OCI-LY7 (cell line): ENCODE measurements around the gene ACAP3. TPM values are rescaled to one million over a fixed set of nuclear protein-coding genes. Genes with fewer than 3 reads are reported as not detected.

Experiments
- BruUV-seq: library from RNA; stranded (reverse); fragments of 400-500 nt; replicated peaks from 2 replicates; lab custom pipeline; 2021; lab: Mats Ljungman, UMichigan
- CTCF ChIA-PET: fragments of 300-600 bp; sonication (Branson Sonifier 250); formaldehyde crosslinking; loops from one replicate; lab custom pipeline; 2022; ENCODE audit warnings: antibody characterized with exemption; ENCODE audit not compliant: unreplicated experiment; lab: Charles Lee
- POLR2A ChIA-PET: fragments of 300-600 bp; sonication (Branson Sonifier 250); formaldehyde crosslinking; loops from one replicate; lab custom pipeline; 2022; ENCODE audit warnings: antibody characterized with exemption; lab: Charles Lee
- DNase-seq: peaks from one replicate; pipeline ENCODE4 v3.0.0-alpha.2; 2015; ENCODE audit warnings: low spot score
- H2AFZ ChIP-seq: fragments of 200-600 bp; sonication (generic), shearing (Covaris generic); 2 replicates; pipeline ENCODE4 v1.6.1; 2014; ENCODE audit warnings: mild to moderate bottlenecking, antibody characterized with exemption, low read length, moderate library complexity
- H3K27ac ChIP-seq: fragments of 200-600 bp; sonication (generic); 2 replicates; pipeline ENCODE4 v1.5.1; 2014; ENCODE audit warnings: mixed run types, low read depth, mild to moderate bottlenecking, moderate library complexity, low read length, inconsistent platforms; ENCODE audit not compliant: poor library complexity, severe bottlenecking
- H3K36me3 ChIP-seq: fragments of 200-600 bp; sonication (generic); 2 replicates; pipeline ENCODE4 v1.6.1; 2014; ENCODE audit warnings: mild to moderate bottlenecking, antibody characterized with exemption, low read length, moderate library complexity, mixed read lengths; ENCODE audit not compliant: insufficient read depth
- H3K4me1 ChIP-seq: fragments of 200-600 bp; sonication (generic); 2 replicates; pipeline ENCODE4 v1.5.1; 2014; ENCODE audit warnings: mild to moderate bottlenecking, low read length; ENCODE audit not compliant: insufficient read depth, poor library complexity, severe bottlenecking
- H3K4me2 ChIP-seq: fragments of 200-600 bp; sonication (generic); 2 replicates; pipeline ENCODE4 v1.6.1; 2014; ENCODE audit warnings: mild to moderate bottlenecking, low read length
- H3K4me3 ChIP-seq: fragments of 200-600 bp; sonication (generic); 2 replicates; pipeline ENCODE4 v1.5.1; 2014; ENCODE audit warnings: mild to moderate bottlenecking, low read depth, low read length; ENCODE audit not compliant: poor library complexity, severe bottlenecking
- H3K79me2 ChIP-seq: fragments of 200-600 bp; sonication (generic); 2 replicates; pipeline ENCODE4 v1.6.1; 2016; ENCODE audit warnings: low read depth, mild to moderate bottlenecking, low read length, moderate library complexity, mixed read lengths; ENCODE audit not compliant: insufficient read depth
- H3K9me2 ChIP-seq: fragments of 200-600 bp; sonication (generic); 2 replicates; pipeline ENCODE4 v1.6.1; 2016; ENCODE audit warnings: mild to moderate bottlenecking, low read length, mixed read lengths; ENCODE audit not compliant: insufficient read depth
- H3K9me3 ChIP-seq: fragments of 200-600 bp; sonication (generic); 2 replicates; pipeline ENCODE4 v1.6.1; 2014; ENCODE audit warnings: mild to moderate bottlenecking, mixed run types, low read length, mixed read lengths
- H4K20me1 ChIP-seq: fragments of 200-600 bp; sonication (generic); 2 replicates; pipeline ENCODE4 v1.6.1; 2014; ENCODE audit warnings: mild to moderate bottlenecking, antibody characterized with exemption, low read length, moderate library complexity, mixed read lengths; ENCODE audit not compliant: insufficient read depth
- EZH2phosphoT487 ChIP-seq: fragments of 200-600 bp; sonication (generic); IDR thresholded peaks from 2 replicates; pipeline ENCODE4 v1.6.1; 2018; ENCODE audit warnings: low read depth, borderline replicate concordance, mild to moderate bottlenecking, mixed run types, antibody characterized with exemption, low read length, moderate library complexity, mixed read lengths
- intact Hi-C: fragments of 100-400 bp; cut with micrococcal nuclease; formaldehyde crosslinking; loops from one replicate; pipeline ENCODE4 v1.10.0; 2022; ENCODE audit not compliant: unreplicated experiment
- total RNA-seq, 2 experiments: library from RNA; depleted of rRNA in 1 of 2; stranded (reverse); fragments of >200 nt in 1 of 2; shearing (Covaris generic) in 1 of 2; gene quantifications; 2 replicates each; pipeline ENCODE4 v1.2.3, GENCODE V29; 2014 to 2022
- TF ChIP-seq, protein P1 (sequence below): fragments of 200-600 bp; sonication (generic); conservative IDR thresholded peaks from 2 replicates; pipeline ENCODE4 v1.5.1; 2014; ENCODE audit warnings: mild to moderate bottlenecking, antibody characterized with exemption, low read length, moderate library complexity, mixed read lengths

Gene ACAP3
- total RNA-seq, 2 experiments from 2014 or later, result 26.3 to 47.6 TPM

DNA sequence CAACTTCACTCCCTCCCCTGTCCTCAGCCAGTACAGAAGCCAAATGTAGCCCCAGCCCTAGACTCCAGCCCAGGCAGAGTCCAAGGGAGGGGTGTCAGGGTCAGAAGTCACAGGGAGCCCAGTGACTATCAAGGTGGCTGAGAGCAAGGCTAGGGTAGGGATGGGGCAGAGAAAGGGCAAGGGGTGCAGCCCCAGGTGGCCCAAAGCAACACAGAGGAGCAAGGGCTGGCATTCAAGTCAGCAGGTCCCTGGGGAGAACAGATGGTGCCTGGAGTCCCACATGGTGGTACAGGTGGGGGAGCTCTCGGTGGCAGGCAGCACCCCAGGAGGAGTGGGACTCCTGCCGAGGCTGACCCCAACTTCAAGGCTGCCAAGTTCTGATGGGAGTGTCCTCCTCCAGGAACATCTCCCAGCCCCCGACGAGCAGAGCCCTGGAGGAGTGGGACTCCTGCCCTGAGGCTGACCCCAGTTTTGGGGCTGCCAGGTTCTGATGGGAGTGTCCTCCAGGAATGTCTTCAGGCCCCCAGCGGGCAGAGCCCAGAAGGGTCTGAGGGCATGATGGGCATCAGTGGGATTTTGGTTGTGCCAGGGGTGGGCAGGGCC, 45.2 kb upstream of the ACAP3 start:
- Histone ChIP-seq H3K79me2 (no peaks in the 10 kb centered on the region), H3K27ac (no peak overlapping the region), H3K4me3 (no peak overlapping the region), H3K36me3 (no peaks in the 10 kb centered on the region), H3K4me2 (peak overlapping the region; percentile 17; the same call in 1 of the 2 replicates), H3K9me2 (no peaks in the 10 kb centered on the region), H4K20me1 (no peaks in the 10 kb centered on the region), H2AFZ (no peak overlapping the region), H3K9me3 (no peaks in the 10 kb centered on the region), H3K4me1 (peaks cover 28% of the 10 kb centered on the region)
- TF ChIP-seq, protein P1, sequence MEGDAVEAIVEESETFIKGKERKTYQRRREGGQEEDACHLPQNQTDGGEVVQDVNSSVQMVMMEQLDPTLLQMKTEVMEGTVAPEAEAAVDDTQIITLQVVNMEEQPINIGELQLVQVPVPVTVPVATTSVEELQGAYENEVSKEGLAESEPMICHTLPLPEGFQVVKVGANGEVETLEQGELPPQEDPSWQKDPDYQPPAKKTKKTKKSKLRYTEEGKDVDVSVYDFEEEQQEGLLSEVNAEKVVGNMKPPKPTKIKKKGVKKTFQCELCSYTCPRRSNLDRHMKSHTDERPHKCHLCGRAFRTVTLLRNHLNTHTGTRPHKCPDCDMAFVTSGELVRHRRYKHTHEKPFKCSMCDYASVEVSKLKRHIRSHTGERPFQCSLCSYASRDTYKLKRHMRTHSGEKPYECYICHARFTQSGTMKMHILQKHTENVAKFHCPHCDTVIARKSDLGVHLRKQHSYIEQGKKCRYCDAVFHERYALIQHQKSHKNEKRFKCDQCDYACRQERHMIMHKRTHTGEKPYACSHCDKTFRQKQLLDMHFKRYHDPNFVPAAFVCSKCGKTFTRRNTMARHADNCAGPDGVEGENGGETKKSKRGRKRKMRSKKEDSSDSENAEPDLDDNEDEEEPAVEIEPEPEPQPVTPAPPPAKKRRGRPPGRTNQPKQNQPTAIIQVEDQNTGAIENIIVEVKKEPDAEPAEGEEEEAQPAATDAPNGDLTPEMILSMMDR, result no peak
- no peak for TF ChIP-seq EZH2phosphoT487
- peak; percentile 76 for DNase-seq
- intact Hi-C loops, result no loop called here
- CTCF ChIA-PET, result no interaction called here
- no TSS peak for BruUV-seq
- POLR2A ChIA-PET, result no interaction called here

DNA sequence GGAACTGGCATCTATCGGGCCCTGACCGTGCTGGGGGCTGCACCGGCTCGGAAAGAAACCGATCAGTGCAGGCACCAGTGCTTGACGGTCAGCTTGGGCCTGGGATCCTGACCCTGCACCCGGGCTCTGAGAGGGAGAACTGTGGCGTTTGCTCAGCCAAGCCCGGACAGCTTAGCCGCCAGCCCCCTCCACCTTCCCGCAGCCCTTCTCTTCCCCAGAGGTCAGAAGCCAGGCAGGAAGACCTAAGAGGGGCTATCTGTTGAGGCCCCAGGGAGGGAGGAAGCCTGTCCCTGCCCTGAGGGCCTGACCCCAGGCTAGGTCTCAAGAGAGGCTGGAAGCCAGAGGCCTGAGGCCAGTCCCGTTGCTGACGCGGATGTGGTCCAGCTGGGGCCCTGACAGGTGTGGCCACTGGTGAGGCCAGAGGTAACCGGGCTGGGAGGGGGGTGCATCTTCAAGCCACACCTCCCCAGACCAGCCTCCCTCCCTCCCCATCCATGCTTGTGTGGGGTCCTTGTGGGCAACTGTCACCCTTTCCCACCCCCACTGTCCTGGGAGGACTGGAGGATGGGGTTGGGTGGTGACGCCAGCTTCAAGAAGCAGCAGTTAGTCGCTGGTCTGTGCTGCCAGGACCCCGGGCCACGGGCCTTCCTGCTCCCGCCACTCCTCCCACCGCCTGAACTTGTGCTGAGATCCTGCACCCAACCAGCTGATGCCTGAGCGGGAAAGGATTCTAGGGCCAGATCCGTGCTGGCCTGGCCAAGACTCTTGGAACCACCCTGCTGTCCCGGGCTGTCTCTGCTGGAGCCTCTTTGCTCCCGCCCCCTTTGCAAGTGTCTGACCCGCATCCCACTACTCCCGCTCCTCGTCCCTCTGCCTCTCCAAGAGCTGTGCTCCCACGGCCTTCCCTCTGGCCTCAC, 44.0 kb upstream of the ACAP3 start:
- Histone ChIP-seq H3K4me1 (peaks cover 31% of the 10 kb centered on the region), H3K27ac (no peak overlapping the region), H3K9me2 (no peaks in the 10 kb centered on the region), H3K4me2 (peak overlapping the region; percentile 34; the same call in 1 of the 2 replicates), H3K79me2 (no peaks in the 10 kb centered on the region), H4K20me1 (no peaks in the 10 kb centered on the region), H3K9me3 (no peaks in the 10 kb centered on the region), H2AFZ (no peak overlapping the region), H3K4me3 (no peak overlapping the region), H3K36me3 (no peaks in the 10 kb centered on the region)
- TF ChIP-seq, protein P1, result no peak
- TF ChIP-seq EZH2phosphoT487, result no peak
- no peak for DNase-seq
- intact Hi-C loops, result no loop called here
- POLR2A ChIA-PET, result no interaction called here
- no TSS peak for BruUV-seq
- CTCF ChIA-PET, result no interaction called here
